ENCODE measurements around the gene SLIT3.

The SLIT3 gene

DNA sequence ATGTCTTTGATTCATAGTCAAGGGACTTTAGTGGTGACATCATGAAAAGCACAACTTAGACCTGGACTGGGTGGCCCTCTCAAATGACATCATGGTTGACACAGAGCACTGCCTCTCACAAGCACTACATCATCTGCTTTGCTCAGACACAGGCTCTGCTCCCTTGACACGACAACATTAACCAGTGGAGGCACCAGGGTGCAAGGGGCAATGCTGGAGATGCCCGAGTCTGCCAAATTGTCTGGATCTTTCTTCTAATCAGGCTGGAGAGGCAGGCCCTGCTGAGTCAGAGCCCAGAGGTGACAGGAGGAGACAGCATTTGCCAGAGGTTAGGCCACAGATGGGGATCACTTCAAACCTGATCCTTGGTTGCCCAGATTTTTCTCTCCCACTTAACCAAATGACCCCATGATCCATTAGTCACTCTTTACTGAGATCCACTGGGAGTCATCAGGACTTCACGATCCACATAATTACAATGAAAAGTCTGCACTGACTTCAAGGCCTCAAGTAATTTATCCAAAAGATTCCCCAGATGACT is 174.4 kb downstream of the SLIT3 start:
- no peak overlapping the region for H3K27ac ChIP-seq (ENCODE audit: low read depth, low read length)
- no peaks in the 10 kb centered on the region for H3F3A ChIP-seq (ENCODE audit: control insufficient read depth, insufficient read depth)
- peaks cover 3% of the 10 kb centered on the region for H3K27me3 ChIP-seq (ENCODE audit: control insufficient read depth, low read length)
- no peaks in the 10 kb centered on the region for H3K9me2 ChIP-seq (replicated peaks; ENCODE audit: control insufficient read depth, low read length)
- H3K4me3 ChIP-seq (ENCODE audit: low read length): no peak overlapping the region
- H3K36me3 ChIP-seq (ENCODE audit: control insufficient read depth, low read length): no peaks in the 10 kb centered on the region
- no peaks in the 10 kb centered on the region for H3K4me1 ChIP-seq (ENCODE audit: control insufficient read depth, low read length)
- no peaks in the 10 kb centered on the region for H3K9me3 ChIP-seq (ENCODE audit: control insufficient read depth, insufficient read depth, low read length)
- no peaks in the 10 kb centered on the region for H3K79me2 ChIP-seq (ENCODE audit: control insufficient read depth, low read length)
- no peak overlapping the region for H3K4me2 ChIP-seq (ENCODE audit: low read length)
- no peaks in the 10 kb centered on the region for H4K20me1 ChIP-seq (ENCODE audit: control insufficient read depth, insufficient read depth, low read depth, low read length)
- TF ChIP-seq EZH2phosphoT487 (IDR thresholded peaks at IDR 0.05; ENCODE audit: borderline replicate concordance, low read length): no peak
- TF ChIP-seq, protein P1, sequence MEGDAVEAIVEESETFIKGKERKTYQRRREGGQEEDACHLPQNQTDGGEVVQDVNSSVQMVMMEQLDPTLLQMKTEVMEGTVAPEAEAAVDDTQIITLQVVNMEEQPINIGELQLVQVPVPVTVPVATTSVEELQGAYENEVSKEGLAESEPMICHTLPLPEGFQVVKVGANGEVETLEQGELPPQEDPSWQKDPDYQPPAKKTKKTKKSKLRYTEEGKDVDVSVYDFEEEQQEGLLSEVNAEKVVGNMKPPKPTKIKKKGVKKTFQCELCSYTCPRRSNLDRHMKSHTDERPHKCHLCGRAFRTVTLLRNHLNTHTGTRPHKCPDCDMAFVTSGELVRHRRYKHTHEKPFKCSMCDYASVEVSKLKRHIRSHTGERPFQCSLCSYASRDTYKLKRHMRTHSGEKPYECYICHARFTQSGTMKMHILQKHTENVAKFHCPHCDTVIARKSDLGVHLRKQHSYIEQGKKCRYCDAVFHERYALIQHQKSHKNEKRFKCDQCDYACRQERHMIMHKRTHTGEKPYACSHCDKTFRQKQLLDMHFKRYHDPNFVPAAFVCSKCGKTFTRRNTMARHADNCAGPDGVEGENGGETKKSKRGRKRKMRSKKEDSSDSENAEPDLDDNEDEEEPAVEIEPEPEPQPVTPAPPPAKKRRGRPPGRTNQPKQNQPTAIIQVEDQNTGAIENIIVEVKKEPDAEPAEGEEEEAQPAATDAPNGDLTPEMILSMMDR (IDR thresholded peaks at IDR 0.05; ENCODE audit: low read depth, low read length, poor library complexity, severe bottlenecking): no peak

DNA sequence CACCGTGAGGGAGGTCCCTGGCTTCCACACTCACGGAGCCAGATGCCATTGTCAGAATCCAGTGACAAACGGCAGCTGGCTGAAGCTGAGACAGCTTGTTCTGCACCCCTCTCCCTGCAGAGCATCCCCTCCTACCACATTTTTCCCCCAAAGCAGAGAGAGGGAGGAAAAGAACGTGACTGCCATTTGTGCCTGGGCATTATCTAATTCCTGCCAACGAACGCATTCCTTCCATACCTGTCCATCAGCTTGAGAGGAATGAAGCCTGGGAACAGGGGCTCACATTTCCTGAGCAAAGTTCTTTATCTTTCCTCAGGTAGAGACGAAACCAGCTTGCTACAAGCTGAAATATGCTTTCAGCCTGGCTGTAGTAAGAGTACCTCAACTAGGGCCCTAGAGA is 175.4 kb downstream of the SLIT3 start:
- Histone ChIP-seq H3K4me2 (ENCODE audit: low read length) (no peak overlapping the region), H3K27me3 (ENCODE audit: control insufficient read depth, low read length) (peaks cover 3% of the 10 kb centered on the region)

GRCh38 chr5:169122951-169123350 is 178.0 kb downstream of the SLIT3 start:
- Histone ChIP-seq H4K20me1 (ENCODE audit: control insufficient read depth, insufficient read depth, low read depth, low read length) (no peaks in the 10 kb centered on the region), H3K4me1 (ENCODE audit: control insufficient read depth, low read length) (no peaks in the 10 kb centered on the region), H3K27ac (ENCODE audit: low read depth, low read length) (no peak overlapping the region), H3K79me2 (ENCODE audit: control insufficient read depth, low read length) (no peaks in the 10 kb centered on the region), H3F3A (ENCODE audit: control insufficient read depth, insufficient read depth) (no peaks in the 10 kb centered on the region), H3K9me3 (ENCODE audit: control insufficient read depth, insufficient read depth, low read length) (no peaks in the 10 kb centered on the region), H3K4me3 (ENCODE audit: low read length) (no peak overlapping the region), H3K9me2 (replicated peaks; ENCODE audit: control insufficient read depth, low read length) (no peaks in the 10 kb centered on the region), H3K4me2 (ENCODE audit: low read length) (no peak overlapping the region), H3K36me3 (ENCODE audit: control insufficient read depth, low read length) (no peaks in the 10 kb centered on the region), H3K27me3 (ENCODE audit: control insufficient read depth, low read length) (peaks cover 3% of the 10 kb centered on the region)
- no peak for TF ChIP-seq EZH2phosphoT487 (IDR thresholded peaks at IDR 0.05; ENCODE audit: borderline replicate concordance, low read length)
- TF ChIP-seq, protein P1 (IDR thresholded peaks at IDR 0.05; ENCODE audit: low read depth, low read length, poor library complexity, severe bottlenecking): no peak

More for the DNA sequence above, 175.4 kb downstream of the SLIT3 start:
- H3K27ac ChIP-seq (ENCODE audit: low read depth, low read length): no peak overlapping the region
- H3K4me3 ChIP-seq (ENCODE audit: low read length): no peak overlapping the region
- no peaks in the 10 kb centered on the region for H3F3A ChIP-seq (ENCODE audit: control insufficient read depth, insufficient read depth)
- H3K4me1 ChIP-seq (ENCODE audit: control insufficient read depth, low read length): no peaks in the 10 kb centered on the region
- no peak for TF ChIP-seq EZH2phosphoT487 (IDR thresholded peaks at IDR 0.05; ENCODE audit: borderline replicate concordance, low read length)
- TF ChIP-seq, protein P1 (IDR thresholded peaks at IDR 0.05; ENCODE audit: low read depth, low read length, poor library complexity, severe bottlenecking): no peak
- H3K79me2 ChIP-seq (ENCODE audit: control insufficient read depth, low read length): no peaks in the 10 kb centered on the region
- H3K36me3 ChIP-seq (ENCODE audit: control insufficient read depth, low read length): no peaks in the 10 kb centered on the region
- H3K9me2 ChIP-seq (replicated peaks; ENCODE audit: control insufficient read depth, low read length): no peaks in the 10 kb centered on the region
- H4K20me1 ChIP-seq (ENCODE audit: control insufficient read depth, insufficient read depth, low read depth, low read length): no peaks in the 10 kb centered on the region
- H3K9me3 ChIP-seq (ENCODE audit: control insufficient read depth, insufficient read depth, low read length): no peaks in the 10 kb centered on the region

Measured in DOHH2 (cell line).